Large intestine (tissue), 3 donors: Measurements from ENCODE around the gene RGL3. TPM values are rescaled to one million over a fixed set of nuclear protein-coding genes. Genes with fewer than 3 reads are reported as not detected.
"Not testable (repeated sequence)": the region's sequence is repeated elsewhere in the genome, so short reads cannot be mapped to it uniquely, and the experiment has no call there.

Source experiments
- DNase-seq, 2 donors: peaks; one replicate each; pipeline versions ENCODE4 v3.0.0 to v3.0.0-alpha.2; 2013
- H3K27ac ChIP-seq: one replicate; pipeline ENCODE4 v1.5.1; 2013; ENCODE audit warnings: low read length
- H3K27me3 ChIP-seq: 2 replicates; pipeline ENCODE4 v1.6.1; 2013; ENCODE audit warnings: low read length; ENCODE audit not compliant: control insufficient read depth, insufficient read depth
- H3K36me3 ChIP-seq: 2 replicates; pipeline ENCODE4 v1.6.1; 2013; ENCODE audit warnings: low read length; ENCODE audit not compliant: control insufficient read depth, insufficient read depth
- H3K4me1 ChIP-seq: one replicate; pipeline ENCODE4 v1.6.1; 2013; ENCODE audit warnings: low read length; ENCODE audit not compliant: control insufficient read depth, insufficient read depth
- H3K4me3 ChIP-seq: one replicate; pipeline ENCODE4 v1.5.1; 2013; ENCODE audit warnings: low read length
- H3K9me3 ChIP-seq: one replicate; pipeline ENCODE4 v1.6.1; 2013; ENCODE audit warnings: mild to moderate bottlenecking, low read depth, low read length, moderate library complexity; ENCODE audit not compliant: control insufficient read depth
- WGBS: methylation state at CpG from one replicate; pipeline ENCODE4 v1.1.5; 2013; ENCODE audit warnings: low lambda C conversion rate; ENCODE audit not compliant: insufficient coverage; 5-methylcytosine and 5-hydroxymethylcytosine counted together
- polyA plus RNA-seq: library from polyadenylated mRNA; unstranded; fragments of 120-200 nt; gene quantifications from one replicate; pipeline ENCODE4 v1.2.1, GENCODE V29; 2013

RGL3 gene
- polyA plus RNA-seq, 1 donor = 5.3 TPM

GRCh38 chr19:11458236-11458900 lies 39.3 kb upstream of the RGL3 start:
- no CpG with 5 or more reads among the region's 19 CpGs for whole genome bisulfite sequencing

GRCh38 chr19:11457831-11458230 lies 38.7 kb upstream of the RGL3 start:
- 100% methylated on average over 2 of the region's 20 CpGs for WGBS
- Histone ChIP-seq H3K4me3 (no peak overlapping the region), H3K36me3 (no peaks in the 10 kb centered on the region), H3K9me3 (no peaks in the 10 kb centered on the region), H3K27me3 (peaks cover 10% of the 10 kb centered on the region), H3K4me1 (no peaks in the 10 kb centered on the region), H3K27ac (no peak overlapping the region)
- DNase-seq = no peak

More at GRCh38 chr19:11458236-11458900, 39.3 kb upstream of the RGL3 start:
- no peaks in the 10 kb centered on the region for H3K9me3 ChIP-seq
- no peak for DNase-seq
- peaks cover 10% of the 10 kb centered on the region for H3K27me3 ChIP-seq
- H3K36me3 ChIP-seq = no peaks in the 10 kb centered on the region
- no peak overlapping the region for H3K4me3 ChIP-seq
- no peak overlapping the region for H3K27ac ChIP-seq
- H3K4me1 ChIP-seq = no peaks in the 10 kb centered on the region

DNA sequence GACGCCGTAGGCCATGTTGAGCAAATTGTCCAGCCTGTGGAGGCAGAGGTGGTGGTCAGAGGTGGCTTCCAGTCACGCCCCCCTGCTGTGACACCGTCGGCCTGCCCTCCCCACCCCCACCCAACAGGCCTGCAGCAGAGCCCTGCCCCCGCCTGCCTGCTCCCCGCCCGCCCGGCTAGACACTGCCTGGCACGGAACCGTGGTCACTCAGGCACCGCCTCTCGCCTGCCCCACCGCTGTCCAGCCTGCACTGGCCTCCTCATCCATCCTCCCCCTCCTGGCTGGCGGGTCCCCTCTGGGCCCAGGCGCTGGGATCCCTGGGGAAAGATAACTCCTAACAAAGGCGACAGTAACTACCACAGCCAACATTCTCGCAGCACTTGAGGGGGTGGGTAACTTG lies 38.0 kb upstream of the RGL3 start:
- H3K4me3 ChIP-seq = no peak overlapping the region
- H3K27me3 ChIP-seq = peaks cover 10% of the 10 kb centered on the region
- no peaks in the 10 kb centered on the region for H3K4me1 ChIP-seq
- no CpG with 5 or more reads among the region's 18 CpGs for WGBS
- no peaks in the 10 kb centered on the region for H3K36me3 ChIP-seq
- no peak overlapping the region for H3K27ac ChIP-seq
- H3K9me3 ChIP-seq = no peaks in the 10 kb centered on the region
- no peak for DNase-seq

GRCh38 chr19:11456659-11457058 lies 37.5 kb upstream of the RGL3 start:
- H3K4me3 ChIP-seq = no peak overlapping the region
- H3K36me3 ChIP-seq = no peaks in the 10 kb centered on the region
- H3K27ac ChIP-seq = no peak overlapping the region
- H3K27me3 ChIP-seq = peaks cover 10% of the 10 kb centered on the region
- WGBS = no CpG with 5 or more reads among the region's 7 CpGs
- no peaks in the 10 kb centered on the region for H3K4me1 ChIP-seq
- no peak for DNase-seq
- H3K9me3 ChIP-seq = no peaks in the 10 kb centered on the region

DNA sequence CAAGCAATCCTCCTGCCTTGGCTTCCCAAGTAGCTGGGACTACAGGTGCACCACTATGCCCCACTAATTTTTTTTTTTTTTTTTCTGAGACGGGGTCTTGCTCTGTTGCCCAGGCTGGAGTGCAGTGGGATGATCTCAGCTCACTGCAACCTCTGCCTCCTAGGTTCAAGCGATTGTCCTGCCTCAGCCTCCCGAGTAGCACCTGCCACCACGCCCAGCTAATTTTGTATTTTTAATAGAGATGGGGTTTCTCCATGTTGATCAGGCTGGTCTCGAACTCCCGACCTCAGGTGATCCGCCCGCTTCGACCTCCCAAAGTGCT lies 36.1 kb upstream of the RGL3 start:
- not testable (repeated sequence) for H3K4me3 ChIP-seq, DNase-seq, H3K4me1 ChIP-seq, H3K27ac ChIP-seq, H3K9me3 ChIP-seq, H3K36me3 ChIP-seq
- H3K27me3 ChIP-seq = peaks cover 10% of the 10 kb centered on the region
- WGBS = no CpG with 5 or more reads among the region's 9 CpGs

DNA sequence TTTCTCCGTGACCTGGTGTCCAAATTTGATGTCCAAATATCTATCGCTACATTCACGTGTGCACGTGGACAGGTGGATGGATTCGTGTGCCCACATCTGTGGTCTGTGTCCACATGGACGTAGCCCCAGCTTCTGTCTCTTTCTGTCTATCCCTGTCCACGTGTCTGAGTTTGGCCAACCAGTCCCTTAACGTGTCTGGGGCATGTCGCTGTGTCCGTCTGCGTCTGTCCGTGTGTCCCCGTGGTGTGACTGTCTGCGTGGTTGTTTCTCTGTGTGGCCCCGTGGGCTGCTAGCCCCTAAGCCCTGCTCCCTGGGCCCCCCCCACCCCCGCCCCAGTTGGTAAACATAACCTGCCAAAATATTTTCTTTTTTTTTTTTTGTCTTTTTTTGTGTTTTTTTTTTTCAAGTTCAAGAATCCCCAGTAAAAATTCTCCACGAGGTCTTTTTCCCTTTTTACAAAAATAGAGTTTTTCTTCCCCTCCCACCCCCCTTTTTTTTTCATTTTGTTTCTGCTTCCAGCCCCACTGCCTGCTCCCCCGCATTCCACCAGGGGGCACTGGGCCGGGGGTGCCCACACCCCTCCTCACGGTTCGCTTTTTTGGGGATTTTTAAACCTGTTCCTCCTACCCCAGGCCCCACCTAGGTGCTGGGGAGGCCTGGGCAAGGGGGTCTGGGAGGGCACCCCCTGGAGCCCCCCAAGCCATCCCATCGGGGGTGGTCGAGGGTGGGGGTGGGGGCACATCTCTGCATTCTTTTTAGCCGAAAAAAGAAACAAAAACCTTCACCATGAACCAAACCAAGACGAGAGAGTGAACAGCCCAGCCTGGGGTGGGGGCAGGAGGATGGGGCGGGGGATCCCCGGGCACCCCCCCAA lies 34.6 kb upstream of the RGL3 start:
- no peak overlapping the region for H3K4me3 ChIP-seq
- no peaks in the 10 kb centered on the region for H3K9me3 ChIP-seq
- H3K27ac ChIP-seq = no peak overlapping the region
- peaks cover 15% of the 10 kb centered on the region for H3K36me3 ChIP-seq
- H3K27me3 ChIP-seq = peaks cover 10% of the 10 kb centered on the region
- WGBS = 14% methylated on average over 3 of the region's 27 CpGs
- H3K4me1 ChIP-seq = no peaks in the 10 kb centered on the region
- DNase-seq = no peak

GRCh38 chr19:11452620-11453310 lies 33.7 kb upstream of the RGL3 start:
- Histone ChIP-seq H3K9me3 (no peaks in the 10 kb centered on the region), H3K36me3 (peaks cover 24% of the 10 kb centered on the region), H3K27ac (no peak overlapping the region), H3K4me3 (no peak overlapping the region), H3K4me1 (no peaks in the 10 kb centered on the region), H3K27me3 (peaks cover 8% of the 10 kb centered on the region)
- WGBS = 83% methylated on average over 6 of the region's 33 CpGs
- DNase-seq = no peak

GRCh38 chr19:11451871-11452619 lies 32.9 kb upstream of the RGL3 start:
- DNase-seq = peak in 1 of 2 donors; percentile 13
- H3K36me3 ChIP-seq = peaks cover 32% of the 10 kb centered on the region
- H3K9me3 ChIP-seq = no peaks in the 10 kb centered on the region
- no peak overlapping the region for H3K27ac ChIP-seq
- H3K4me3 ChIP-seq = no peak overlapping the region
- peaks cover 2% of the 10 kb centered on the region for H3K27me3 ChIP-seq
- 51% methylated on average over 5 of the region's 25 CpGs for WGBS
- H3K4me1 ChIP-seq = no peaks in the 10 kb centered on the region

DNA sequence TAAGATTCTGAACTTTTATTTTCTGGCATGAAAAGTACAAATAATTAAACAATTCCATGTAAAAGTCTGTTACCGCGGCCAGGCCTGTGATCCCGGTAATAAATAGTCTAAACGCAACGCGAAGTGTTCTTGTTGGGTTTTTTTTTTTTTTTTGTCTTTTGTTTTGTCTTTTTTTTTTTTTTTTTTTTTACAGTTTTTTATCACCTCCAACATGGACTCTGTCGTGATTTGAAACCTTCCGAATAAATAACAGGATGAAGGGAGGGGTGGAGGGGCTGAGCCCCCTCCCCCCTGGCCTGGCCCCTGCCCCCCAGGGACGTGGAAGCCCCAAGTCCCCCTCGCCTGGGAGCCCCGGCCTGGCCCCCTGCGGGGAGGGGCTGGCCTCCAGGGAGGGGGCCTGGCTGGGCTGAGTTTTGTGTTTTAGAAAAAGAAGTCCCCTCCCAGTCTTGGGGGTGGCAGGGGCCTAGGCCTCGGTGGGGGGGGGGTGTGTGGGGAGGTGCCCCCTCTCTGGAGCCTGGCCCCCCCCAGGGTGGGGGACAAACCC lies 32.3 kb upstream of the RGL3 start:
- DNase-seq = no peak
- H3K4me1 ChIP-seq = no peaks in the 10 kb centered on the region
- H3K27me3 ChIP-seq = peaks cover 2% of the 10 kb centered on the region
- no peak overlapping the region for H3K27ac ChIP-seq
- H3K36me3 ChIP-seq = peaks cover 34% of the 10 kb centered on the region
- 34% methylated on average over 6 of the region's 13 CpGs for WGBS
- H3K9me3 ChIP-seq = no peaks in the 10 kb centered on the region
- H3K4me3 ChIP-seq = no peak overlapping the region
